Ectodermal cell (in vitro differentiated cells): ENCODE data around the gene LARP6.

ENCODE experiments used
- H3K27ac ChIP-seq: 2 replicates; pipeline ENCODE4 v1.7.0; 2013; ENCODE audit warnings: mild to moderate bottlenecking, low read depth, low read length; ENCODE audit not compliant: insufficient read depth, poor library complexity, severe bottlenecking
- H3K27me3 ChIP-seq: 2 replicates; pipeline ENCODE4 v1.7.0; 2013; ENCODE audit warnings: mild to moderate bottlenecking, low read length; ENCODE audit not compliant: insufficient read depth, control insufficient read depth, poor library complexity, severe bottlenecking
- H3K36me3 ChIP-seq: one replicate; pipeline ENCODE4 v1.7.0; 2013; ENCODE audit warnings: low read length; ENCODE audit not compliant: control insufficient read depth, insufficient read depth
- H3K4me1 ChIP-seq: one replicate; pipeline ENCODE4 v1.7.0; 2013; ENCODE audit warnings: low read length; ENCODE audit not compliant: control insufficient read depth, insufficient read depth
- H3K4me3 ChIP-seq: 2 replicates; pipeline ENCODE4 v1.7.0; 2013; ENCODE audit warnings: low read depth, low read length, control low read depth; ENCODE audit not compliant: insufficient read depth
- H3K9me3 ChIP-seq: 2 replicates; pipeline ENCODE4 v1.7.0; 2013; ENCODE audit warnings: mild to moderate bottlenecking, low read length, moderate library complexity; ENCODE audit not compliant: control insufficient read depth
- WGBS, 2 experiments: methylation state at CpG; one replicate each; pipeline ENCODE4 v1.1.7; 2013; ENCODE audit warnings: missing lambda C conversion rate in 2 of 2; 5-methylcytosine and 5-hydroxymethylcytosine counted together

The LARP6 gene

DNA sequence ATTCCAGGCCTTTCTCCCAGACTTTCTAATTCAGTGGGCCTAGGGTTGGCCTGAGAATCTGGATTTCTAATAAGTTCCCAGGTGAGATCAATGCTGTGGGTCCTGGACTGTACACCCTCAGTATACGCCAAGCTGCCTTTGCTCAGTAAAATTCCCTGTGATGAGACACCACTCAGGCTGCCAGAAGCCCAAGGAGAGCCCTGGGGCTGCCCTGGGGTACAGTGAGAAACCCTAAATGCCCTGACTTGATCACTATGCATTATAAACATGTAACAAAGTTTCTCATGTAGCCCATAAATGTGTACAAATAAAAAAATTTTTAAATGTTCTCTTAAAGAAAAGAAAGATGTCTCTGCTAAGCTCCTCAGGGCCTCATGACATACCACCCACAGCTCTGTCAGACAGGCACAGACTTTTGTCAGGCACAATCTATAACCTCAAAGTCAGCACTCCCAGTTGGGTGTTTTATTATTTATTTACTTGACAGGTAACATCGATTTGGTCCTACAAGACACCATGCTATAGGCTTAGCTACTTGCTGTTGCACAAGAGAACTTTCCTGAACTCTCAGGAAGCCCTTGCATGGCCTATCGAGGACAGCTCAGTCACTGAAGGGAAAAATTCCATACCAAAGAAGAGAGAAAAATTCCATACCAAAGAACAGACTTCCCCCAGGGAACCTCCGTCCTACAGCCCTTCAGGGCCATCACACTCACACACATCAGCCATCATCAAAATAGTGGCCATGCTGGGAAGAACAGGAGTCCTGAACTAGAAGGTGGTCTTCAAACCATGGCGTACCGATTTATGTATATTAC lies 22.7 kb downstream of the LARP6 start:
- Histone ChIP-seq H3K4me1 (no peaks in the 10 kb centered on the region), H3K4me3 (no peak overlapping the region), H3K36me3 (peaks cover 9% of the 10 kb centered on the region), H3K27ac (no peak overlapping the region), H3K27me3 (no peaks in the 10 kb centered on the region), H3K9me3 (no peaks in the 10 kb centered on the region)
- 92 to 95% methylated on average over 4 to 5 of the region's 6 CpGs for WGBS, 2 experiments

DNA sequence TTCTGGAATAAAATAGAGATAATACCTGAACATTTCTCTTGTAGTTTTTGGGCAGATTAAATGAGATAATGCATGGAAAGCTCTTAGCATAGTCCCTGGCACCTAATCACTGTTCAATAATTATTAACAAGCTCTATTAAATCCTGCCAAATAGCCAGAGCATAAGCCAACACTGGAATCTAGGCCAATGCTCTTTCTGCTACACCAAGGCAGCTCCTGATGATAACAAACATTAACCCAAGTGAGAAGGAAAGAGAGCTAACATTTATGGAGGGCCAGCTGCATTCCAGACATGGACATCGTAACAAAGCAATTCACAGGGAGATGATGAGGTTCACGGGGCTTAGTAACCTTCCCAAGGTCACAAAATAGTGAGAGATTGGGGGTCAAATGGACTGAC lies 23.3 kb downstream of the LARP6 start:
- H3K9me3 ChIP-seq: no peaks in the 10 kb centered on the region
- no peaks in the 10 kb centered on the region for H3K4me1 ChIP-seq
- H3K27ac ChIP-seq: no peak overlapping the region
- 72 to 82% methylated on average over 2 of the region's 2 CpGs for WGBS, 2 experiments
- peaks cover 9% of the 10 kb centered on the region for H3K36me3 ChIP-seq
- H3K4me3 ChIP-seq: no peak overlapping the region
- no peaks in the 10 kb centered on the region for H3K27me3 ChIP-seq

DNA sequence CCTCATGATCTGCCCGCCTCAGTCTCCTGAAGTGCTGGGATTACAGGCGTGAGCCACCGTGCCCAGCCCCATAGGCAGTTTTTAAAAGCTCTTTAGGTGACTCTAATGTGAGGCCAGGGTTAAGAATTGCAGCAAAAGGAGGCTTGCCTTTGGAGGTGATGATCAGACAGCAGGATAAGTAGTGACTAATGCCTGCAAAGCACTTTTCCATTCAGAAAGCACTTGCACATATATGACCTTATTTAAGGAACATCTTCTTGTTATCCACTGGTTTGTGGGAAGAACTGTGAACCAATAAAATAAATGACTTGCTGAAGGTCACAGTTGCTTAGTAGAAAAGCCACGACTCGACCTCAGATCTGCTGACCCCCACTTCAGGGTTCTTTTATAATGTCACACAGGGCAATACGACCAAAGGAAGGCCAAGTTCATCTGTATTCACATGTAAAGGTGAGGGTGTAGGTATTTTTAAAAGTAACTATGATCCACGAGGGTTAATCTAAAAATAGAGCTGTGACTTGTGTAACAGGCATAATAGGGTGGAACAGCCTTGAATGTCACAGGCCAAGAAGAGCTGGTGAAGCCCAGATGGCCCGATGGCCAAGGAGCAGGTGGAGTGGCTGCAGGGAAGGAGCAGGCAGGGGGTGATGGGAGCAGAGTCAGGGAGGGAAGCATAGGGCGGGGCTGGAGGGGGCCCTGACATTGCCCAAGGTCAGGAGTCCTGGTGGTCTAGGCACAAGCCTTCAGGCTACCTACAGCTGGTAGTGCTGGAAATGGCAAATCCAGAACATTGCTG lies 24.4 kb downstream of the LARP6 start:
- Histone ChIP-seq H3K9me3 (no peaks in the 10 kb centered on the region), H3K4me3 (no peak overlapping the region), H3K36me3 (peaks cover 9% of the 10 kb centered on the region), H3K27ac (no peak overlapping the region), H3K27me3 (no peaks in the 10 kb centered on the region), H3K4me1 (no peaks in the 10 kb centered on the region)
- 91% methylated on average over 9 of the region's 9 CpGs for WGBS, 2 experiments

DNA sequence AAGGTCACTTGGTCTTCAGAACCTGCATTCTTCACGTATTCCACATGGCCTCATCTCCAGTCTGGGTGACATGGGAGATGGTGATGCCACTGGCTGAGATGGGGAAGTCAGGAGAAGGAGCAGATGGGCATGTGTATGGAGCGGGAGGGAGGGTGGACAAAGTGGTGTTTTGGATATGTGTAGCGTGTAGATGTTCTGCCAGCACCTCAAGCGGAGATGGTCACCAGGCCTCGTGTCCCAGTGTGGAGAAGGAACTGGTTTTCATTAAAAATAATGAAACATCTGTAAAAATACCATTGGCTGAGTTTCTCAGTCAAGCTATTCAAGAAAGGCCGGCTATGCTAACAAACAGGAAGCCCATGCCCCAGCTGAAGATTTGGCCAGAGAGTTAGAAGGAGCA lies 26.2 kb downstream of the LARP6 start:
- H3K9me3 ChIP-seq: no peaks in the 10 kb centered on the region
- no peaks in the 10 kb centered on the region for H3K27me3 ChIP-seq
- peaks cover 9% of the 10 kb centered on the region for H3K36me3 ChIP-seq
- WGBS, 2 experiments: 94% methylated on average over 6 of the region's 6 CpGs
- H3K4me1 ChIP-seq: no peaks in the 10 kb centered on the region
- H3K27ac ChIP-seq: no peak overlapping the region
- H3K4me3 ChIP-seq: no peak overlapping the region

DNA sequence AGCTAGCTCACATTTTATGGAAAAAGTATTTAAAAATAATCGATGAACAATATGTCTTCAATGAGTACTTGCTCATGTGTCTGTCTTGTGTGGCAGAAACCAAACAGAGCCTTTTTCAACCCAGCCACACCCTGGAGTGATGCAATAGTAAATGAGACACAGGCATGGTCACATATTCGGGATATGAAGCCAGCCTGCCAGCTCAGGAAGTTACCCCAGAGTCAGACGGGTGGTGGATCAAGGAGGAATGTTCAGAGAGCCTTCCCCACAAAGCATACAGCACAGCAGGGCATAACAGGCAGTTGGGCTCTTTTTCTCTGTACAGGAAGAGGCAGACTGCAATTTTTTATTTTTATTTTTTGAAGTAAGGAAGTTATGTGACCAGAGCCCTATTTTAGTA lies 27.3 kb downstream of the LARP6 start:
- H3K36me3 ChIP-seq: peaks cover 2% of the 10 kb centered on the region
- H3K27ac ChIP-seq: no peak overlapping the region
- no peak overlapping the region for H3K4me3 ChIP-seq
- 87 to 88% methylated on average over 3 of the region's 3 CpGs for WGBS, 2 experiments
- H3K27me3 ChIP-seq: no peaks in the 10 kb centered on the region
- no peaks in the 10 kb centered on the region for H3K4me1 ChIP-seq
- H3K9me3 ChIP-seq: no peaks in the 10 kb centered on the region

DNA sequence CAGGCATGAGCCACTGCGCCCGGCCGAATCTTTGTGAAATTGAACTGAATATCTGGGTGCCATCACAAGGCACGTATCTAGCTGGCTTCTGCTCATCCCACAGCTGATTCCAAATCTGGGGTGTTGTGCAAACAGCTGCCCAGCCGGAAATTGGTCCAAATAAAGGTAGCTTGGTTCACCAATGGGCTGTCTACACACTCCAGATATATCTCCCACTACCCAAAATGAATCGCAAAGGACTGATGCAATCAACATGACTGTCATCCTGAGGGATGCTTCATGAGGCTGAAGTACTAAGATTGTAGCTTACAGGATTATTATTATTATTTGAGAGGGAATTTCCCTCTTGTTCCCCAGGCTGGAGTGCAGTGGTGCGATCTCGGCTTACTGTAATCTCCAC lies 28.1 kb downstream of the LARP6 start:
- H3K27me3 ChIP-seq: no peaks in the 10 kb centered on the region
- no peaks in the 10 kb centered on the region for H3K9me3 ChIP-seq
- H3K4me1 ChIP-seq: no peaks in the 10 kb centered on the region
- no peaks in the 10 kb centered on the region for H3K36me3 ChIP-seq
- WGBS, 2 experiments: 89 to 94% methylated on average over 7 to 8 of the region's 8 CpGs
- no peak overlapping the region for H3K27ac ChIP-seq
- no peak overlapping the region for H3K4me3 ChIP-seq

DNA sequence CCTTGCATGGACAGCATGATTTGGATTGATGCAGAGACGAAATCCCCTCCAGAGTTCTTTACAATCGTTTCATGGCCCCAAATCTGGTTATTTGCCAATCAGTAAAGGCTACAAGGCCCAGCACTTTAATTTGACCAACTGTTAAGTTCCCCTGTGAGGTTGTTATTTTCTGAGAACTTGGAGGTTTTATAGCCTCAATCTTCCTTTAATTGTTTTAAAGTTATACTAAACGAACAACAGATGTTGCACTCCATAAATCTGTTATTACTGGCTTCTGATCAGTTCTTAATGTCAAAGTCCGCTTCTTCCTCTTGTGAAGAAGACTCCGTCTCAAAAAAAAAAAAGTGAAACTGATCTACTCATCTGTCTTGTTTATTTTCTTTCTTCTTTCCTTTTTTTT lies 30.8 kb downstream of the LARP6 start:
- no peaks in the 10 kb centered on the region for H3K9me3 ChIP-seq

DNA sequence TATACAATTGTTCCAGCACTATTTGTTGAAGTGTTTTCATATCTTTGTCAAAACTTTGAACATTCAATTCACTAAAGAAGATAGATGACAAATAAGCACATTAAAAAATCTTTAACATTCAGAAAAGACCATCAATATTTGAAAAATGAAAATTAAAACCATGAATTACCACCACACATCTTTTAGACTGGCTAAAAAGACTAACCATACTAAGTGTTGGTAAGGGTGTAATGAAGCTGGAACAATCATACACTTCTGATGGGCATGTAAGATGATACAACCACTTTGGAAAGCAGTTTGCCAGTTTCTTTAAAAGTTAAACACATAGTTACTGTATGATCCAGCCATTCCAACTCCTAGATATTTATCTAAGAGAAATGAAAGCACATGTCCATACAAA lies 33.7 kb downstream of the LARP6 start:
- Histone ChIP-seq H3K4me3 (no peak overlapping the region), H3K36me3 (no peaks in the 10 kb centered on the region), H3K27ac (no peak overlapping the region), H3K4me1 (no peaks in the 10 kb centered on the region), H3K9me3 (no peaks in the 10 kb centered on the region), H3K27me3 (no peaks in the 10 kb centered on the region)

More for the DNA sequence above, 30.8 kb downstream of the LARP6 start:
- H3K4me1 ChIP-seq: no peaks in the 10 kb centered on the region
- H3K27ac ChIP-seq: no peak overlapping the region
- H3K4me3 ChIP-seq: no peak overlapping the region
- no peaks in the 10 kb centered on the region for H3K27me3 ChIP-seq
- 92% methylated on average over 5 of the region's 5 CpGs for WGBS, 2 experiments
- no peaks in the 10 kb centered on the region for H3K36me3 ChIP-seq

DNA sequence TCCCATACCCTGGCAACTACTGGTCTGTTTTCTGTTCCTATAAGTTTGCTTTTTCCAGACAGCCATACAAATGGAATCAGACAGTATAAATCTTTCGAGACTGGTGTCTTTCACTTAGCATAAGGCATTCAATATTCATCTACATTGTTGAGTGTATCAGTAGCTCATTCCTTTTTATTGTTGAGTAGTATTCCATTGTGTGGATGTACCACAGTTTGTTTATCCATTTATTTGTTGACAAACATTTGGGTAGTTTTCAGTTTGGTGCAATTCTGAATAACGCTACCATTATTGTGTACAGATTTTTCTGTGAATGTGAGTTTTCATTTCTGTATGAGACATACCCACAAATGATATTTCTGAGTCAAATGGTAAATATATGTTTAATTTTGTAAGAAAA lies 35.4 kb downstream of the LARP6 start:
- H3K9me3 ChIP-seq: no peaks in the 10 kb centered on the region
- no peaks in the 10 kb centered on the region for H3K27me3 ChIP-seq
- 80 to 96% methylated on average over 1 to 2 of the region's 2 CpGs for WGBS, 2 experiments

DNA sequence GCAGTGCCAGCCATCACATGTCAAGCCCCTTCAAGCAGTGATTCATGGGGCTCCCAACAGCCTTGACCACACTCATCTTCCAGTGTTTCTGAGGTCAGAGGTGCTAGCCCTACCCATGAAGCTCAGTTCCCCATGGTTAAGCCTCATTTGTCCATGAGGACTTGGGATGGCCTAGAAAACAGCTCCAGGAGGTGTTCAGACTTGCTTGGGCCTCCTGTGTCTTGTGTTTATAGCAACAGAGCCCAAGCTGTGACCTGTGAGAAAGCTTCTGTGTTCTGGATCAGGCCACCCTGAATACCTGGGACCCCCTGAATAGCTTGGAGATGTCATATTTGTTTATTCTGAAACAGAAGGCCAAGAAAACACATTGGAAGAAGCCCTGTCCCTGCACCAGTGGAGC lies 36.7 kb downstream of the LARP6 start:
- no peaks in the 10 kb centered on the region for H3K27me3 ChIP-seq
- H3K36me3 ChIP-seq: no peaks in the 10 kb centered on the region
- H3K9me3 ChIP-seq: no peaks in the 10 kb centered on the region
- no peaks in the 10 kb centered on the region for H3K4me1 ChIP-seq
- H3K4me3 ChIP-seq: no peak overlapping the region
- no peak overlapping the region for H3K27ac ChIP-seq

More for the DNA sequence above, 35.4 kb downstream of the LARP6 start:
- Histone ChIP-seq H3K27ac (no peak overlapping the region), H3K4me3 (no peak overlapping the region), H3K4me1 (no peaks in the 10 kb centered on the region), H3K36me3 (no peaks in the 10 kb centered on the region)
